ENCODE measurements around the gene BCL2.
A peak's percentile ranks its signal among the peaks of the same experiment; 100 is the strongest.

Gene BCL2

GRCh38 chr18:63083020-63083531 lies 236.5 kb downstream of the BCL2 start:
- Histone ChIP-seq H3K4me1 (ENCODE audit: control insufficient read depth in 1 of 2, insufficient read depth in 2 of 2, low read length in 2 of 2) (no peaks in the 10 kb centered on the region), H3K27ac (ENCODE audit: low read depth, low read length) (no peak overlapping the region), H3K36me3 (ENCODE audit: control insufficient read depth in 1 of 2, insufficient read depth in 2 of 2, low read length in 2 of 2) (no peaks in the 10 kb centered on the region), H3K27me3 (ENCODE audit: control insufficient read depth in 1 of 2, insufficient read depth in 2 of 2, low read length in 2 of 2) (no peaks in the 10 kb centered on the region), H3K9ac (ENCODE audit: low read depth in 1 of 2, low read length in 2 of 2) (no peak overlapping the region), H3K4me3 (ENCODE audit: low read depth in 1 of 2, low read length in 2 of 2) (no peak overlapping the region), H3K9me3 (ENCODE audit: control insufficient read depth in 1 of 2, low read length in 2 of 2) (peaks cover 0 to 2% of the 10 kb centered on the region in 2 donors)

- H3K36me3 ChIP-seq (ENCODE audit: control insufficient read depth in 1 of 2, insufficient read depth in 2 of 2, low read length in 2 of 2): no peaks in the 10 kb centered on the region
- no peak overlapping the region for H3K9ac ChIP-seq (ENCODE audit: low read depth in 1 of 2, low read length in 2 of 2)
- no peak overlapping the region for H3K4me3 ChIP-seq (ENCODE audit: low read depth in 1 of 2, low read length in 2 of 2)
- H3K9me3 ChIP-seq (ENCODE audit: control insufficient read depth in 1 of 2, low read length in 2 of 2): peaks cover 0 to 2% of the 10 kb centered on the region in 2 donors
- H3K27me3 ChIP-seq (ENCODE audit: control insufficient read depth in 1 of 2, insufficient read depth in 2 of 2, low read length in 2 of 2): no peaks in the 10 kb centered on the region
- H3K4me1 ChIP-seq (ENCODE audit: control insufficient read depth in 1 of 2, insufficient read depth in 2 of 2, low read length in 2 of 2): no peaks in the 10 kb centered on the region
- no peak overlapping the region for H3K27ac ChIP-seq (ENCODE audit: low read depth, low read length)
These were observed 237.1 kb downstream of the BCL2 start for GRCh38 chr18:63082366-63083019.

- H3K36me3 ChIP-seq (ENCODE audit: control insufficient read depth in 1 of 2, insufficient read depth in 2 of 2, low read length in 2 of 2): no peaks in the 10 kb centered on the region
- no peak overlapping the region for H3K4me3 ChIP-seq (ENCODE audit: low read depth in 1 of 2, low read length in 2 of 2)
- H3K27me3 ChIP-seq (ENCODE audit: control insufficient read depth in 1 of 2, insufficient read depth in 2 of 2, low read length in 2 of 2): no peaks in the 10 kb centered on the region
- H3K9me3 ChIP-seq (ENCODE audit: control insufficient read depth in 1 of 2, low read length in 2 of 2): peaks cover 0 to 2% of the 10 kb centered on the region in 2 donors
- H3K27ac ChIP-seq (ENCODE audit: low read depth, low read length): no peak overlapping the region
- peaks cover 0 to 5% of the 10 kb centered on the region in 2 donors for H3K4me1 ChIP-seq (ENCODE audit: control insufficient read depth in 1 of 2, insufficient read depth in 2 of 2, low read length in 2 of 2)
- no peak overlapping the region for H3K9ac ChIP-seq (ENCODE audit: low read depth in 1 of 2, low read length in 2 of 2)
These were observed 240.5 kb downstream of the BCL2 start for GRCh38 chr18:63079114-63079513.

- Histone ChIP-seq H3K4me1 (ENCODE audit: control insufficient read depth in 1 of 2, insufficient read depth in 2 of 2, low read length in 2 of 2) (peaks cover 0 to 5% of the 10 kb centered on the region in 2 donors), H3K27ac (ENCODE audit: low read depth, low read length) (no peak overlapping the region), H3K27me3 (ENCODE audit: control insufficient read depth in 1 of 2, insufficient read depth in 2 of 2, low read length in 2 of 2) (no peaks in the 10 kb centered on the region), H3K9me3 (ENCODE audit: control insufficient read depth in 1 of 2, low read length in 2 of 2) (peaks cover 0 to 2% of the 10 kb centered on the region in 2 donors), H3K4me3 (ENCODE audit: low read depth in 1 of 2, low read length in 2 of 2) (no peak overlapping the region), H3K9ac (ENCODE audit: low read depth in 1 of 2, low read length in 2 of 2) (no peak overlapping the region), H3K36me3 (ENCODE audit: control insufficient read depth in 1 of 2, insufficient read depth in 2 of 2, low read length in 2 of 2) (no peaks in the 10 kb centered on the region)
These were observed 241.1 kb downstream of the BCL2 start for GRCh38 chr18:63078471-63078870.

- Histone ChIP-seq H3K36me3 (ENCODE audit: control insufficient read depth in 1 of 2, insufficient read depth in 2 of 2, low read length in 2 of 2) (no peaks in the 10 kb centered on the region), H3K4me1 (ENCODE audit: control insufficient read depth in 1 of 2, insufficient read depth in 2 of 2, low read length in 2 of 2) (peaks cover 7 to 16% of the 10 kb centered on the region in 2 donors), H3K27ac (ENCODE audit: low read depth, low read length) (peak overlapping the region; percentile 52), H3K27me3 (ENCODE audit: control insufficient read depth in 1 of 2, insufficient read depth in 2 of 2, low read length in 2 of 2) (no peaks in the 10 kb centered on the region), H3K9me3 (ENCODE audit: control insufficient read depth in 1 of 2, low read length in 2 of 2) (peaks cover 0 to 2% of the 10 kb centered on the region in 2 donors), H3K4me3 (ENCODE audit: low read depth in 1 of 2, low read length in 2 of 2) (peak overlapping the region; percentile 74 to 88), H3K9ac (ENCODE audit: low read depth in 1 of 2, low read length in 2 of 2) (peak overlapping the region; percentile 49 to 76)
These were observed 244.6 kb downstream of the BCL2 start for GRCh38 chr18:63074981-63075404.

GRCh38 chr18:63073481-63073880 lies 246.1 kb downstream of the BCL2 start:
- H3K27ac ChIP-seq (ENCODE audit: low read depth, low read length): no peak overlapping the region
- no peak overlapping the region for H3K9ac ChIP-seq (ENCODE audit: low read depth in 1 of 2, low read length in 2 of 2)
- H3K9me3 ChIP-seq (ENCODE audit: control insufficient read depth in 1 of 2, low read length in 2 of 2): no peaks in the 10 kb centered on the region
- no peak overlapping the region for H3K4me3 ChIP-seq (ENCODE audit: low read depth in 1 of 2, low read length in 2 of 2)
- no peaks in the 10 kb centered on the region for H3K27me3 ChIP-seq (ENCODE audit: control insufficient read depth in 1 of 2, insufficient read depth in 2 of 2, low read length in 2 of 2)
- peaks cover 9 to 16% of the 10 kb centered on the region in 2 donors for H3K4me1 ChIP-seq (ENCODE audit: control insufficient read depth in 1 of 2, insufficient read depth in 2 of 2, low read length in 2 of 2)
- H3K36me3 ChIP-seq (ENCODE audit: control insufficient read depth in 1 of 2, insufficient read depth in 2 of 2, low read length in 2 of 2): no peaks in the 10 kb centered on the region

Measured in duodenal mucosa (tissue), 2 donors.